Activated CD8-positive, alpha-beta T cell treated with anti-CD3 and anti-CD28 coated beads, Interleukin-2, amount 10 ng/mL, durations not matched to agents 7 days and 5 days (primary cell): ENCODE measurements around the gene XRN2. TPM values are rescaled to one million over a fixed set of nuclear protein-coding genes. Genes with fewer than 3 reads are reported as not detected.

Experiments
- ATAC-seq: fragments of 150-1000 bp; cut with Tn5 transposase; one replicate; pipeline ENCODE4 v1.10.0; 2021; ENCODE audit warnings: moderate library complexity
- CTCF ChIA-PET: fragments of 350-600 bp; sonication (Branson Sonifier 250); formaldehyde crosslinking; loops from one replicate; lab custom pipeline; 2021; ENCODE audit warnings: antibody characterized with exemption; lab: Charles Lee
- POLR2A ChIA-PET: fragments of 350-600 bp; sonication (Branson Sonifier 250); formaldehyde crosslinking; loops from one replicate; lab custom pipeline; 2021; ENCODE audit warnings: antibody characterized with exemption; lab: Charles Lee
- DNase-seq: peaks from one replicate; pipeline ENCODE4 v3.0.0-alpha.2; 2020
- H3K27ac Mint-ChIP-seq: one replicate; pipeline ENCODE4 v1.8.0; 2021; ENCODE audit warnings: mild to moderate bottlenecking, mixed read lengths
- H3K27me3 Mint-ChIP-seq: one replicate; pipeline ENCODE4 v1.8.0; 2021; ENCODE audit warnings: low read depth, mixed read lengths
- H3K36me3 Mint-ChIP-seq: one replicate; pipeline ENCODE4 v1.8.0; 2021; ENCODE audit warnings: low read depth, mixed read lengths
- H3K4me1 Mint-ChIP-seq: one replicate; pipeline ENCODE4 v1.8.0; 2021; ENCODE audit warnings: low read depth, mixed read lengths
- H3K4me3 Mint-ChIP-seq: one replicate; pipeline ENCODE4 v1.8.0; 2021; ENCODE audit warnings: mild to moderate bottlenecking, mixed read lengths
- H3K9me3 Mint-ChIP-seq: one replicate; pipeline ENCODE4 v1.8.0; 2022; ENCODE audit warnings: mixed read lengths; ENCODE audit not compliant: insufficient read depth
- total RNA-seq, 2 experiments: library from RNA; stranded (reverse); gene quantifications; one replicate each; pipeline ENCODE4 v1.2.3, GENCODE V29; 2021

The XRN2 gene
- total RNA-seq, 2 experiments from 2014 or later, result 54.4 to 57.7 TPM

- Mint-ChIP-seq H3K27ac (no peak overlapping the region), H3K4me1 (no peaks in the 10 kb centered on the region), H3K4me3 (no peak overlapping the region), H3K27me3 (peaks cover 20% of the 10 kb centered on the region), H3K9me3 (no peaks in the 10 kb centered on the region), H3K36me3 (no peaks in the 10 kb centered on the region)
- ATAC-seq (no peak), DNase-seq (no peak)
- POLR2A ChIA-PET, result no interaction called here
- CTCF ChIA-PET, result no interaction called here
These were observed 133.1 kb downstream of the XRN2 start for GRCh38 chr20:21436205-21436604.

GRCh38 chr20:21437248-21437647 lies 134.1 kb downstream of the XRN2 start:
- H3K27ac Mint-ChIP-seq, result no peak overlapping the region
- H3K9me3 Mint-ChIP-seq, result no peaks in the 10 kb centered on the region
- ChIA-PET CTCF (no interaction called here), POLR2A (no interaction called here)
- DNase-seq, result no peak
- no peak overlapping the region for H3K4me3 Mint-ChIP-seq
- peaks cover 18% of the 10 kb centered on the region for H3K27me3 Mint-ChIP-seq
- no peaks in the 10 kb centered on the region for H3K4me1 Mint-ChIP-seq
- H3K36me3 Mint-ChIP-seq, result no peaks in the 10 kb centered on the region
- no peak for ATAC-seq

- ATAC-seq (no peak), DNase-seq (no peak)
- POLR2A ChIA-PET, result interaction anchor here (0.5 kb wide), 1 partner anchor 76 kb away, joined by 3 read pairs; the partner anchor contains the start of gene NKX2-2
- Mint-ChIP-seq H3K36me3 (no peaks in the 10 kb centered on the region), H3K4me1 (no peaks in the 10 kb centered on the region), H3K4me3 (no peak overlapping the region), H3K27ac (no peak overlapping the region), H3K27me3 (peaks cover 19% of the 10 kb centered on the region), H3K9me3 (no peaks in the 10 kb centered on the region)
- CTCF ChIA-PET, result no interaction called here
These were observed 134.7 kb downstream of the XRN2 start for GRCh38 chr20:21437816-21438215.

Other genes with a start within 250 kb of the XRN2 start
- not detected for gene LINC00237, start 197.0 kb upstream of the XRN2 start, total RNA-seq
- gene KIZ, start 177.2 kb upstream of the XRN2 start, total RNA-seq, result 10 to 100 TPM; 16.2 to 19.9 TPM
- gene NKX2-4, start 94.2 kb downstream of the XRN2 start, total RNA-seq, result not detected
- not detected for gene NKX2-2, start 210.7 kb downstream of the XRN2 start, total RNA-seq